PC-9 (cell line): ENCODE results near the gene XIRP2. TPM values are rescaled to one million over a fixed set of nuclear protein-coding genes. Genes with fewer than 3 reads are reported as not detected.

Experiments
- BruUV-seq: library from RNA; stranded (reverse); fragments of 400-500 nt; replicated peaks from 2 replicates; lab custom pipeline; 2021; lab: Mats Ljungman, UMichigan
- CTCF ChIA-PET: fragments of 300-600 bp; sonication (Branson Sonifier 250); formaldehyde crosslinking; loops from one replicate; lab custom pipeline; 2022; ENCODE audit warnings: antibody characterized with exemption; lab: Charles Lee
- POLR2A ChIA-PET: fragments of 300-600 bp; sonication (Branson Sonifier 250); formaldehyde crosslinking; loops from one replicate; lab custom pipeline; 2022; ENCODE audit warnings: antibody characterized with exemption; ENCODE audit not compliant: unreplicated experiment; lab: Charles Lee
- DNase-seq, 2 experiments: peaks; one replicate each; pipeline versions ENCODE4 v3.0.0 to v3.0.0-alpha.2; 2015 to 2022; ENCODE audit warnings: mixed read lengths in 1 of 2
- H2AFZ ChIP-seq: fragments of 200-600 bp; sonication (generic); 2 replicates; pipeline ENCODE4 v1.8.1; 2017; ENCODE audit warnings: antibody characterized with exemption
- H3F3A ChIP-seq: fragments of 200-600 bp; sonication (generic); 2 replicates; pipeline ENCODE4 v1.8.1; 2017; ENCODE audit warnings: antibody characterized with exemption, mild to moderate bottlenecking, low read depth; ENCODE audit not compliant: insufficient read depth
- H3K27ac ChIP-seq: fragments of 200-600 bp; sonication (generic); 2 replicates; pipeline ENCODE4 v1.6.1; 2016; ENCODE audit warnings: mixed run types
- H3K27me3 ChIP-seq: fragments of 200-600 bp; sonication (generic); 2 replicates; pipeline ENCODE4 v1.6.1; 2016; ENCODE audit warnings: low read depth, mixed run types; ENCODE audit not compliant: insufficient read depth
- H3K36me3 ChIP-seq: fragments of 200-600 bp; sonication (generic); 2 replicates; pipeline ENCODE4 v1.6.1; 2016; ENCODE audit warnings: low read depth, mixed run types
- H3K4me1 ChIP-seq: fragments of 200-600 bp; sonication (generic); replicated peaks from 2 replicates; pipeline ENCODE4 v1.6.1; 2016; ENCODE audit warnings: mixed run types; ENCODE audit not compliant: insufficient read depth
- H3K4me2 ChIP-seq: fragments of 200-600 bp; sonication (generic); 2 replicates; pipeline ENCODE4 v1.6.1; 2017; ENCODE audit warnings: mixed run types
- H3K4me3 ChIP-seq: fragments of 200-600 bp; sonication (generic); 2 replicates; pipeline ENCODE4 v1.6.1; 2016; ENCODE audit warnings: mixed run types
- H3K79me2 ChIP-seq: fragments of 200-600 bp; sonication (generic); 2 replicates; pipeline ENCODE4 v1.6.1; 2017; ENCODE audit warnings: low read depth, mixed run types
- H3K9me2 ChIP-seq: fragments of 200-600 bp; sonication (generic); 2 replicates; pipeline ENCODE4 v1.8.1; 2017; ENCODE audit warnings: mild to moderate bottlenecking; ENCODE audit not compliant: insufficient read depth
- H3K9me3 ChIP-seq: fragments of 200-600 bp; sonication (generic); 2 replicates; pipeline ENCODE4 v1.8.1; 2016; ENCODE audit warnings: low read depth; ENCODE audit not compliant: insufficient read depth
- H4K20me1 ChIP-seq: fragments of 200-600 bp; sonication (generic); 2 replicates; pipeline ENCODE4 v1.8.1; 2017; ENCODE audit not compliant: insufficient read depth
- CTCF ChIP-seq: fragments of 200-600 bp; sonication (generic); conservative IDR thresholded peaks from 2 replicates; pipeline ENCODE4 v1.6.1; 2017; ENCODE audit warnings: mixed run types, antibody characterized with exemption, mild to moderate bottlenecking, moderate library complexity
- EZH2 ChIP-seq: fragments of 200-600 bp; sonication (generic); IDR thresholded peaks from 2 replicates; pipeline ENCODE4 v1.8.0; 2017; ENCODE audit warnings: antibody characterized with exemption, low read depth
- intact Hi-C: fragments of 100-400 bp; cut with micrococcal nuclease; formaldehyde crosslinking; loops from one replicate; pipeline ENCODE4 v1.10.0; 2022; ENCODE audit not compliant: unreplicated experiment
- total RNA-seq: library from RNA; stranded (reverse); gene quantifications from 2 replicates; pipeline ENCODE4 v1.2.3, GENCODE V29; 2021

Gene XIRP2
- total RNA-seq, 1 experiment from 2014 or later, result not detected

GRCh38 chr2:167198576-167198975, 310.3 kb downstream of the XIRP2 start:
- POLR2A ChIA-PET, result no interaction called here
- CTCF ChIA-PET, result no interaction called here
- no peaks in the 10 kb centered on the region for H3K4me1 ChIP-seq

GRCh38 chr2:167200019-167200418, 311.7 kb downstream of the XIRP2 start:
- no peak overlapping the region for H3K4me2 ChIP-seq
- intact Hi-C loops, result no loop called here
- no peaks in the 10 kb centered on the region for H3K36me3 ChIP-seq
- BruUV-seq, result no TSS peak
- H3K9me3 ChIP-seq, result no peaks in the 10 kb centered on the region
- H4K20me1 ChIP-seq, result no peaks in the 10 kb centered on the region
- ChIA-PET POLR2A (no interaction called here), CTCF (no interaction called here)
- no peaks in the 10 kb centered on the region for H3K9me2 ChIP-seq
- H3K4me1 ChIP-seq, result no peaks in the 10 kb centered on the region
- H3K79me2 ChIP-seq, result no peaks in the 10 kb centered on the region
- no peaks in the 10 kb centered on the region for H3F3A ChIP-seq
- no peak overlapping the region for H2AFZ ChIP-seq
- H3K4me3 ChIP-seq, result no peak overlapping the region
- TF ChIP-seq CTCF (no peak), EZH2 (no peak)
- no peak overlapping the region for H3K27ac ChIP-seq
- no peak for DNase-seq
- H3K27me3 ChIP-seq, result no peaks in the 10 kb centered on the region

More at GRCh38 chr2:167198576-167198975, 310.3 kb downstream of the XIRP2 start:
- 0 out of 2 replicates have a peak overlapping the region, but pooled peaks have one; percentile 8 for H2AFZ ChIP-seq
- no peak overlapping the region for H3K27ac ChIP-seq
- no TSS peak for BruUV-seq
- H3K9me2 ChIP-seq, result no peaks in the 10 kb centered on the region
- no peaks in the 10 kb centered on the region for H3K9me3 ChIP-seq
- H3K79me2 ChIP-seq, result no peaks in the 10 kb centered on the region
- no peak overlapping the region for H3K4me2 ChIP-seq
- H4K20me1 ChIP-seq, result no peaks in the 10 kb centered on the region
- TF ChIP-seq EZH2, result no peak
- TF ChIP-seq CTCF, result no peak
- intact Hi-C loops, result no loop called here
- no peaks in the 10 kb centered on the region for H3F3A ChIP-seq
- no peak for DNase-seq
- no peak overlapping the region for H3K4me3 ChIP-seq
- H3K36me3 ChIP-seq, result no peaks in the 10 kb centered on the region
- H3K27me3 ChIP-seq, result no peaks in the 10 kb centered on the region

GRCh38 chr2:167209784-167210183, 321.5 kb downstream of the XIRP2 start:
- Histone ChIP-seq H3K4me3 (no peak overlapping the region), H2AFZ (no peak overlapping the region), H3K4me1 (no peaks in the 10 kb centered on the region), H3K27ac (no peak overlapping the region), H3K36me3 (no peaks in the 10 kb centered on the region), H4K20me1 (no peaks in the 10 kb centered on the region), H3K27me3 (no peaks in the 10 kb centered on the region), H3K9me2 (no peaks in the 10 kb centered on the region), H3K9me3 (no peaks in the 10 kb centered on the region), H3F3A (no peaks in the 10 kb centered on the region), H3K79me2 (no peaks in the 10 kb centered on the region), H3K4me2 (no peak overlapping the region)
- ChIA-PET CTCF (interaction anchor here (0.6 kb wide), 1 partner anchor 67 kb away, joined by 3 read pairs; no protein-coding TSS in a partner anchor), POLR2A (interaction anchor here (0.6 kb wide), 1 partner anchor 83 kb away, joined by 4 read pairs; the partner anchor contains the start of gene B3GALT1)
- no TSS peak for BruUV-seq
- no peak for DNase-seq
- intact Hi-C loops, result no loop called here
- no peak for TF ChIP-seq CTCF
- no peak for TF ChIP-seq EZH2
